ENCODE measurements around the gene CYP3A7. TPM values are rescaled to one million over a fixed set of nuclear protein-coding genes. Genes with fewer than 3 reads are reported as not detected.
"Not testable (repeated sequence)": the region's sequence is repeated elsewhere in the genome, so short reads cannot be mapped to it uniquely, and the experiment has no call there.

The CYP3A7 gene
- polyA plus RNA-seq, 4 donors = 0.28 to 1.2 (median 0.43) TPM

DNA sequence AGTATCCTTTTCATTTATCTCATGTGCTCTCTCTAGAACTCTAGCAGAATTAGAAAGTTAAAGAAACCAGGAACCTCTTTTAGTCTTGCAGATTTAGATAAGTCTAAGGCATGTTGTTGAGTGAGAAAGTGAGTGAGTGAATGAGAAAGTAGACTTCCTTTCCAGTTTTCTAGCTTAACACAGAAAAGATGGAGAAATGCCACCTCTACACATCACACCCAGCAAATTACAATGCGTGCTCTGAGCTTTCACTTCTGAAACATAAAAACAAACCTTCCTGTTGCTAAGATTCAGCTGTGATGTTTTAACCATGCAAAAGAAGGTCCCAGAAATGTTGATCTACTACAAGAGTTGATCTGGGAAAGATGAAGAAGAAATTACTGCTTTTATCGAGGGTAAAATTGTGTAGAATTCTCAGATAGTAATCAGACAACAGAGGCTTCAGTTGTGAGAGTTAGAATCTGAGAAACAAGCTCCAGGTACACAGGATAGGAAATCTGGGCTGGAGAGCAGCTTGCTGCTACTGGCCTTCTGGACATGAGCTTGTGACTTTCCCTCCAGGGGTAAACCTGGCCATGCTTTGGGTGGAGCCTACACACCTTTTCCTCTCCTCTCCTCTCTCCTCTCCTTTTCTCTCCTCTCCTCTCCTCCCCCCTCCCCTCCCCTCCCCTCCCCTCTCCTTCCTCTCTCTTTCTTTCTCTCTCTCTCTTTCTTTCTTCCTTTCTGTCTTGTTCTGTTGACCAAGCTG lies 59.8 kb downstream of the CYP3A7 start:
- no peak for DNase-seq (ENCODE audit: low read depth in 4 of 4, low spot score in 3 of 4)

DNA sequence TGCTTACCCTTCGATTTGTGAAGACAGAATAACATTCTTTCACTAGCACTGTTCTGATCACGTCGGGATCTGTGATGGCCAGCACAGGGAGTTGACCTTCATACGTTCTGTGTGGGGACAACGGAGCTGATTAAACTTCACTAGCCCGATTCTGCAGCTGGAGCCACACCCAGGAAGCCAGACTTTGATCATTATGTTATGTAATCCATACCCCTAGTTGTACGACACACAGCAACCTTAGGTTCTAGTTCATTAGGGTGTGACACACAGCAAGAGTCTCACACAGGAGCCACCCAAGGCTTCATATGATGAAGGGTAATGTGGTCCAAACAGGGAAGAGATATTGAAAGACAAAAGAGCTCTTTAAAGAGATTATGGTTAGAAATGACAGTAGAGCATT lies 62.4 kb downstream of the CYP3A7 start:
- no peak for DNase-seq (ENCODE audit: low read depth in 4 of 4, low spot score in 3 of 4)

DNA sequence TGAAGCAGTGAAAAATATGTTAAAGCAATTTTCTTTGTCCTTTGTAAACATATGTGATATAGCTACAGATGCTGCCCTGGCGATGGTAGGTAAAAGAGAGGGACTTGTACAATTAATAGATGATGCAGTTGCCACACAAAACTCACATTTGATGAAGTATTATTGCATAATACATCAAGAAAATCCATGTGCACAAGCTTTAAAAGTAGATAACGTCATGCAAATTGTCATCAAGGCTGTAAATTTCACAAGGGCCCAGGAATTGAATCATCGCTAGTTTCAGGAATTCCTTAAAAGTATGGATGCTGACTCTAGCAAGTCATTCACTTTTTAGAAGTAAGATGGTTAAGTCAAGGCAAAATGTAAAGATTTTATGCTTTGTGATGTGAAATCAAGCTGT lies 65.2 kb downstream of the CYP3A7 start:
- DNase-seq (ENCODE audit: low read depth in 4 of 4, low spot score in 3 of 4) = no peak

DNA sequence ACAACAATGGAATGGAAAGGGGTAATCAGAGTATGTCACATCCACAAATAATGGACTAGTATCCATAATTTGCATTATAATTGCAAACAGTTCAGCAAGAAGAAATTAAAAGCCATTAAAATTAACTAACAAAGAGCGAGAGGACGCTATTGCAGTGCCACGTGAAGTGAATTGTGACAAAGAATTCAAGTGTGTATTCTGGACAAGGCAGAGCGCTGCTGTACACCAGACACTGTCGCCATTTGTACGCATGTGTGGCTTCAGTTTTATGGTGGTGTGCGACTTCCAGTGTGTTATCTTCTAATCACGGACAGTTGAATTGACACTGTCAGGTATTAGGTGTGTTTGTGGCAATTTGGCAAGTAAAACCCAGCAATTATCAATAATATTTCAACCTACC lies 66.5 kb downstream of the CYP3A7 start:
- no peak for DNase-seq (ENCODE audit: low read depth in 4 of 4, low spot score in 3 of 4)

DNA sequence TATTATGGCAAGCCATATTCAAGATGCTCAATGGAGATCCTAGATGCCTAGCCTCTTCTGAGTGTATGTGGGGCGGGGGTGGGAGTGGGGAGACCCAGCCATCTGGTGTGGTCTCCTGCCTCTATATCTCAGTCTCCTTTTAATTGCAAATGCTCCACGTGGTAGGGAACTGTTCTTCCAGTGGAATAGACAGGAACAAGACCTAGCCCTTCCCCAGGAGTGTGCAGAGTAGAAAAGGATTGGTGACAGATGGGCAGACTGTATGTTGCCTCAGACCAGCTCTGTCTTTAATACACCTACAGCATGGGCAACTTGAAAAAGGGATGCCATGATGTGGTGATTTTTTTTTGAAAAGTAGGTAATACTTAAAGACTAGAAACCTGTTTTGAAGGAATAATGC lies 67.8 kb downstream of the CYP3A7 start:
- DNase-seq (ENCODE audit: low read depth in 4 of 4, low spot score in 3 of 4) = no peak

DNA sequence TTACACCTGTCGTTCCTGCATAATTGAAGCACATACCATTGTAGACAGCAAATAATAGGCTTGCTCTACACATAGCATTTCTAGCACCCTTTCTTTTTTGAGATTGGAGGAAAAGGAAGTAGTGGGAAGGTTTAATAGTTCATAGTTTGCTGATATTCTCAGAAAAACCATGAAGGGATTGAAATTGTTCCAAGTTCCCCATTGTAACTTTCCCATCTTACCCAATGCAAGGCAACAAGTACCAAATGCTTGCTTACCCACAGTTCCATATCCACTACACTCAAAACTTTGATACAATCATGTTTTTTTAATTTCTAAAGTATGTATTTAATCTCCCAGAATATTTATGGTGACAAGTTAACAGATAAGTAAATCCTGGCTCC lies 69.0 kb downstream of the CYP3A7 start:
- no peak for DNase-seq (ENCODE audit: low read depth in 4 of 4, low spot score in 3 of 4)

DNA sequence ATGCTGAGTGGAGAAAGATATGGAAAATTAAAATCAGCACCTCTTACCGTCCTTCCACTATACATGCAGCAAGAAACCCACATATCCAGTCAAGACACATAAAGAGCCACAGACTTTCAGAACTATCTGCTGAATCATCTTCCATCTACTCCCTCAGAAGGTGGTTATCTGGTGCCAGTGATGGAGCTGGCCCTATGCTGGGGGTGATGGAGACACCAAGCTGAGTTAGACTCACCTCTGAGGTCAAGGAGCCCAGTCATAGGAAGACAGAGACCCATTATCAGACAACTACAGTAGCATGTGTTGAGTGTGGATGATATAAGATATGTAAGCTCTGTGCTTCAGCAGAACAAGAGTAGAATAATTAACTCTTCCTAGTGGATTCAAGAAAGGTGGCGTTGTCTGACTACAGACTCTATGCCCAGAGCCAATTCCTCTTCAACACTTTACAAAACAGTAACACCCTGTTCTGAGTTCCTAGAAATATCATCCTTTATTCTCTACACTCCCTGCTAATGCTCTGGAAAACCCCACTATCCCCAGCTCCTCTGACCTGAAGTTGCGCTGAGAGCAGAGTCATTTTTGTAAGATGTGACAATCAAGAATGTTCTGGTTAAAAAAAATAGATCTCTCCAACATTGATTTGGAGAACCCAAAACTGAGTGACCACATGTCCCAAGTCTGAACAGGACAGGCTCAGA lies 69.5 kb downstream of the CYP3A7 start:
- DNase-seq (ENCODE audit: low read depth in 4 of 4, low spot score in 3 of 4) = no peak

DNA sequence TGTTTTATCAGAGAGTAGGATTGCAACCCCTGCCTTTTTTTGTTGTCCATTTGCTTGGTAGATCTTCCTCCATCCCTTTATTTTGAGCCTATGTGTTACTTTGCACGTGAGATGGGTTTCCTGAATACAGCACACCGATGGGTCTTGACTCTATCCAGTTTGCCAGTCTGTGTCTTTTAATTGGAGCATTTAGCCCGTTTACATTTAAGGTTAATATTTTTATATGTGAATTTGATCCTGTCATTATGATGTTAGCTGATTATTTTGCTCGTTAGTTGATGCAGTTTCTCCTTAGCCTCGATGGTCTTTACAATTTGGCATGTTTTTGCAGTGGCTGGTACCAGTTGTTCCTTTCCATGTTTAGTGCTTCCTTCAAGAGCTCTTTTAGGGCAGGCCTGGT lies 77.1 kb downstream of the CYP3A7 start:
- not testable (repeated sequence) for DNase-seq (ENCODE audit: low read depth in 4 of 4, low spot score in 3 of 4)

Other genes starting within 250 kb of the CYP3A7 start
- 10 to 100 TPM; 14.0 to 15.3 (median 14.4) TPM for gene ZNF394, start 234.9 kb downstream of the CYP3A7 start, polyA plus RNA-seq (ENCODE audit: insufficient read length in 4 of 4)
- gene ZKSCAN5, start 230.5 kb downstream of the CYP3A7 start, polyA plus RNA-seq (ENCODE audit: insufficient read length in 4 of 4) = 10 to 100 TPM; 14.4 to 16.6 (median 16.3) TPM
- 10 to 100 TPM; 15.8 to 18.3 (median 17.4) TPM for gene FAM200A, start 183.1 kb downstream of the CYP3A7 start, polyA plus RNA-seq (ENCODE audit: insufficient read length in 4 of 4)
- 10 to 100 TPM; 65.7 to 81.6 (median 73.6) TPM for gene ZNF655, start 176.6 kb downstream of the CYP3A7 start, polyA plus RNA-seq (ENCODE audit: insufficient read length in 4 of 4)
- gene TMEM225B, start 136.9 kb downstream of the CYP3A7 start, polyA plus RNA-seq (ENCODE audit: insufficient read length in 4 of 4) = 1 to 10 TPM; 1.5 to 2.8 (median 2.4) TPM
- gene ZSCAN25, start 118.2 kb downstream of the CYP3A7 start, polyA plus RNA-seq (ENCODE audit: insufficient read length in 4 of 4) = 10 to 100 TPM; 18.2 to 20.9 (median 19.6) TPM
- 1 to 10 TPM; 1.2 to 2.0 (median 1.3) TPM for gene CYP3A5, start 55.2 kb downstream of the CYP3A7 start, polyA plus RNA-seq (ENCODE audit: insufficient read length in 4 of 4)
- gene CYP3A4, start 49.0 kb upstream of the CYP3A7 start, polyA plus RNA-seq (ENCODE audit: insufficient read length in 4 of 4) = under 1 TPM; 0.17 to 0.21 (median 0.18) TPM
- under 1 TPM; 0.16 to 0.51 (median 0.31) TPM for gene CYP3A43, start 92.8 kb upstream of the CYP3A7 start, polyA plus RNA-seq (ENCODE audit: insufficient read length in 4 of 4)
- not detected for gene OR2AE1, start 141.8 kb upstream of the CYP3A7 start, polyA plus RNA-seq (ENCODE audit: insufficient read length in 4 of 4)
- 10 to 100 TPM; 34.8 to 44.8 (median 36.2) TPM for gene TRIM4, start 184.3 kb upstream of the CYP3A7 start, polyA plus RNA-seq (ENCODE audit: insufficient read length in 4 of 4)
- gene GJC3, start 194.4 kb upstream of the CYP3A7 start, polyA plus RNA-seq (ENCODE audit: insufficient read length in 4 of 4) = 1 to 10 TPM in 3 of 4 donors, under 1 TPM in 1; 0.60 to 1.4 (median 1.1) TPM
- gene AZGP1, start 240.8 kb upstream of the CYP3A7 start, polyA plus RNA-seq (ENCODE audit: insufficient read length in 4 of 4) = 10 to 100 TPM; 47.6 to 77.5 (median 61.3) TPM